Calu3 (cell line): Measurements from ENCODE around the gene GJC1. TPM values are rescaled to one million over a fixed set of nuclear protein-coding genes. Genes with fewer than 3 reads are reported as not detected.

Experiments used
- BruUV-seq: library from RNA; stranded (reverse); fragments of 400-500 nt; replicated peaks from 2 replicates; lab custom pipeline; 2021; lab: Mats Ljungman, UMichigan
- CTCF ChIA-PET: fragments of 300-600 bp; sonication (Branson Sonifier 250); formaldehyde crosslinking; loops from one replicate; lab custom pipeline; 2022; ENCODE audit warnings: antibody characterized with exemption; lab: Charles Lee
- DNase-seq: peaks from one replicate; pipeline ENCODE4 v3.0.0; 2022
- H3K27ac Mint-ChIP-seq: one replicate; pipeline ENCODE4 v1.8.0; 2022; ENCODE audit warnings: mixed read lengths; ENCODE audit not compliant: unreplicated experiment
- H3K27me3 Mint-ChIP-seq: one replicate; pipeline ENCODE4 v1.8.0; 2022; ENCODE audit warnings: mixed read lengths; ENCODE audit not compliant: unreplicated experiment
- H3K36me3 Mint-ChIP-seq: one replicate; pipeline ENCODE4 v1.8.0; 2022; ENCODE audit warnings: mild to moderate bottlenecking, moderate library complexity, mixed read lengths; ENCODE audit not compliant: insufficient read depth, unreplicated experiment
- H3K4me1 Mint-ChIP-seq: one replicate; pipeline ENCODE4 v1.8.0; 2022; ENCODE audit warnings: mild to moderate bottlenecking, low read depth, mixed read lengths; ENCODE audit not compliant: unreplicated experiment
- H3K4me3 Mint-ChIP-seq: one replicate; pipeline ENCODE4 v1.8.0; 2022; ENCODE audit warnings: mild to moderate bottlenecking, low read depth, moderate library complexity, mixed read lengths; ENCODE audit not compliant: unreplicated experiment
- H3K9me3 Mint-ChIP-seq: one replicate; pipeline ENCODE4 v1.8.0; 2022; ENCODE audit warnings: low read depth, mixed read lengths; ENCODE audit not compliant: unreplicated experiment
- CTCF ChIP-seq: fragments of 200-600 bp; IDR thresholded peaks from one replicate; pipeline ENCODE4 v1.8.0; 2022; ENCODE audit warnings: antibody characterized with exemption; ENCODE audit not compliant: unreplicated experiment
- intact Hi-C: fragments of 100-400 bp; cut with micrococcal nuclease; formaldehyde crosslinking; loops from one replicate; pipeline ENCODE4 v1.10.0; 2022; ENCODE audit not compliant: unreplicated experiment
- total RNA-seq: library from RNA; stranded (reverse); gene quantifications from 2 replicates; pipeline ENCODE4 v1.2.3, GENCODE V29; 2022

The GJC1 gene
- total RNA-seq, 1 experiment from 2014 or later = 114 TPM

GRCh38 chr17:44754276-44754675 lies 75.8 kb downstream of the GJC1 start:
- CTCF ChIA-PET = interaction anchor here (0.6 kb wide), 1 partner anchor 1068 kb away, joined by 4 read pairs; no protein-coding TSS in a partner anchor
- H3K4me3 Mint-ChIP-seq = no peak overlapping the region
- intact Hi-C loops = no loop called here
- no peak overlapping the region for H3K27ac Mint-ChIP-seq
- no TSS peak for BruUV-seq
- H3K27me3 Mint-ChIP-seq = peaks cover 17% of the 10 kb centered on the region
- TF ChIP-seq CTCF = no peak
- no peaks in the 10 kb centered on the region for H3K4me1 Mint-ChIP-seq
- DNase-seq = no peak
- peaks cover 16% of the 10 kb centered on the region for H3K36me3 Mint-ChIP-seq
- H3K9me3 Mint-ChIP-seq = no peaks in the 10 kb centered on the region

- BruUV-seq = no TSS peak
- Mint-ChIP-seq H3K36me3 (peaks cover 14% of the 10 kb centered on the region), H3K9me3 (no peaks in the 10 kb centered on the region), H3K4me3 (no peak overlapping the region), H3K27ac (no peak overlapping the region), H3K27me3 (peaks cover 11% of the 10 kb centered on the region), H3K4me1 (no peaks in the 10 kb centered on the region)
- no peak for TF ChIP-seq CTCF
- CTCF ChIA-PET = interaction anchor here (2.3 kb wide), 1 partner anchor 16 kb away, joined by 4 read pairs; no protein-coding TSS in a partner anchor
- intact Hi-C loops = no loop called here
- DNase-seq = no peak
Observed at GRCh38 chr17:44752953-44753861, 76.9 kb downstream of the GJC1 start.

GRCh38 chr17:44751806-44752205 lies 78.3 kb downstream of the GJC1 start:
- H3K4me3 Mint-ChIP-seq = no peak overlapping the region
- intact Hi-C loops = no loop called here

GRCh38 chr17:44751331-44751730 lies 78.8 kb downstream of the GJC1 start:
- Mint-ChIP-seq H3K9me3 (no peaks in the 10 kb centered on the region), H3K36me3 (peaks cover 13% of the 10 kb centered on the region), H3K27ac (no peak overlapping the region), H3K4me1 (no peaks in the 10 kb centered on the region), H3K4me3 (no peak overlapping the region), H3K27me3 (no peaks in the 10 kb centered on the region)
- no peak for DNase-seq
- BruUV-seq = no TSS peak
- no peak for TF ChIP-seq CTCF
- CTCF ChIA-PET = interaction anchor here (0.6 to 2.3 kb wide), 2 partner anchors 14 to 30 kb away, joined by 4 read pairs; no protein-coding TSS in a partner anchor
- intact Hi-C loops = no loop called here

More at GRCh38 chr17:44751806-44752205, 78.3 kb downstream of the GJC1 start:
- no peak for TF ChIP-seq CTCF
- Mint-ChIP-seq H3K36me3 (peaks cover 13% of the 10 kb centered on the region), H3K27ac (no peak overlapping the region), H3K27me3 (no peaks in the 10 kb centered on the region), H3K9me3 (no peaks in the 10 kb centered on the region), H3K4me1 (no peaks in the 10 kb centered on the region)
- DNase-seq = no peak
- BruUV-seq = no TSS peak
- CTCF ChIA-PET = interaction anchor here (0.6 to 2.3 kb wide), 2 partner anchors 15 to 31 kb away, joined by 4 read pairs; no protein-coding TSS in a partner anchor
